Ovary (tissue), 9 donors: Measurements from ENCODE around the gene SLC25A38. TPM values are rescaled to one million over a fixed set of nuclear protein-coding genes. Genes with fewer than 3 reads are reported as not detected.

ENCODE experiments used
- DNase-seq, 5 donors: peaks; one replicate each; pipeline ENCODE4 v3.0.0-alpha.2; 2019 to 2020
- H3K27ac ChIP-seq, 2 donors: fragments of 200-600 bp; one replicate each; pipeline versions ENCODE4 v1.5.1 to v1.8.0; 2019 to 2022
- H3K27me3 ChIP-seq: fragments of 200-600 bp; one replicate; pipeline ENCODE4 v1.8.0; 2022
- H3K36me3 ChIP-seq: fragments of 200-600 bp; sonication (generic); one replicate; pipeline ENCODE4 v1.5.1; 2019
- H3K4me1 ChIP-seq: one replicate; pipeline ENCODE4 v1.8.1; 2013; ENCODE audit warnings: mild to moderate bottlenecking, moderate library complexity; ENCODE audit not compliant: insufficient read depth
- H3K4me3 ChIP-seq: fragments of 200-600 bp; sonication (generic); one replicate; pipeline ENCODE4 v1.5.1; 2017
- H3K9me3 ChIP-seq, 2 donors: fragments of 200-600 bp in 1 of 2; sonication (generic) in 1 of 2; one replicate each; pipeline versions ENCODE4 v1.5.1 to v1.8.1; 2013 to 2019; ENCODE audit warnings: mild to moderate bottlenecking in 1 of 2, moderate library complexity in 1 of 2
- CTCF ChIP-seq, 3 donors: fragments of 450-650 bp in 2 of 3; fragments of 200-600 bp in 1 of 3; IDR thresholded peaks; one replicate each; pipeline versions ENCODE4 v1.5.1 to v1.8.0; 2016 to 2022; ENCODE audit warnings: antibody characterized with exemption in 3 of 3, mild to moderate bottlenecking in 1 of 3
- EP300 ChIP-seq: sonication (generic); formaldehyde crosslinking; IDR thresholded peaks from one replicate; pipeline ENCODE4 v1.6.1; 2017; ENCODE audit warnings: antibody characterized with exemption
- POLR2A ChIP-seq: fragments of 450-650 bp; IDR thresholded peaks from one replicate; pipeline ENCODE4 v1.6.1; 2017; ENCODE audit warnings: antibody characterized with exemption, mild to moderate bottlenecking, moderate library complexity
- WGBS, 3 donors: extraction: QIAGEN DNeasy Blood & Tissue Kit in 1 of 3; methylation state at CpG; one replicate each; pipeline versions ENCODE4 v1.1.5 to v1.1.7; 2013 to 2017; 5-methylcytosine and 5-hydroxymethylcytosine counted together
- intact Hi-C, 4 donors: fragments of 100-400 bp; cut with DNase I; formaldehyde crosslinking; loops; one replicate each; pipeline versions ENCODE4 v1.11.0 to v1.15.1; 2022 to 2023
- polyA plus RNA-seq, 2 donors: library from polyadenylated mRNA; stranded (reverse); fragments of 200-250 nt in 1 of 2; fragments of 350-450 nt in 1 of 2; fragmentation: Illumina TruSeq in 1 of 2; extraction: RNeasy Lipid Tissue Mini Kit (QIAGEN cat#74804) in 1 of 2; gene quantifications; one replicate each; pipeline ENCODE4 v1.2.3, GENCODE V29; 2013 to 2014
- small RNA-seq: library from RNA; depleted of rRNA; stranded (forward); fragments of <200 nt; gene quantifications from one replicate; pipeline ENCODE3, GENCODE V24; 2016
- total RNA-seq, 7 donors: library from RNA; depleted of rRNA in 2 of 7; stranded (reverse); fragments of >200 nt in 2 of 7; fragmentation: NEBNext Ultra II Directional in 3 of 7; extraction: Animal tissue kit (Norgen Biotek cat#: 25700) in 3 of 7; gene quantifications; one replicate each; pipeline versions ENCODE4 v1.1.0 to v1.2.4, GENCODE V29; 2016 to 2023
- donor health status: DM: no; HTN: no; CAD: no; lungs with moderate emphysema.
- donor health status: DM: no; HTN: no; CAD: no.
- donor health status: Bipolar disorder and iron deficiency.
- donor health status: DM: yes; HTN: yes; CAD: no.
- donor health status: DM: no; HTN: no; CAD: no.
- donor health status: DM: yes; HTN: yes; CAD: no.

SLC25A38 gene
- total and polyA plus RNA-seq, 9 donors, result 28.8 to 70.5 (median 37.2) TPM

- no peaks in the 10 kb centered on the region for H3K9me3 ChIP-seq
- 83 to 93% (median 90%) methylated on average over 8 of the region's 8 CpGs for WGBS, 3 donors
- H3K27ac ChIP-seq, result no peak overlapping the region
- DNase-seq, result no peak
- no peak overlapping the region for H3K4me3 ChIP-seq
- intact Hi-C loops, result loop anchor here in 1 of 4 donors (10.0 kb wide), 1 partner anchor 734 kb away; no protein-coding TSS in a partner anchor
- H3K27me3 ChIP-seq, result no peaks in the 10 kb centered on the region
- H3K36me3 ChIP-seq, result no peaks in the 10 kb centered on the region
- TF ChIP-seq POLR2A, result no peak
- no peak for TF ChIP-seq EP300
- TF ChIP-seq CTCF (IDR thresholded peaks at IDR 0.05), result no peak
- no peaks in the 10 kb centered on the region for H3K4me1 ChIP-seq
These were observed 57.1 kb downstream of the SLC25A38 start for GRCh38 chr3:39440316-39440715.

- DNase-seq, result no peak
- intact Hi-C loops, result loop anchor here in 1 of 4 donors (10.0 kb wide), 1 partner anchor 731 kb away; no protein-coding TSS in a partner anchor
- 87 to 88% (median 87%) methylated on average over 4 of the region's 4 CpGs for WGBS, 3 donors
- Histone ChIP-seq H3K27me3 (no peaks in the 10 kb centered on the region), H3K36me3 (no peaks in the 10 kb centered on the region), H3K4me1 (no peaks in the 10 kb centered on the region), H3K27ac (no peak overlapping the region), H3K9me3 (no peaks in the 10 kb centered on the region), H3K4me3 (no peak overlapping the region)
- TF ChIP-seq EP300 (no peak), POLR2A (no peak), CTCF (IDR thresholded peaks at IDR 0.05) (no peak)
These were observed 60.4 kb downstream of the SLC25A38 start for GRCh38 chr3:39443530-39443929.

GRCh38 chr3:39445927-39446326, 62.8 kb downstream of the SLC25A38 start:
- H3K27me3 ChIP-seq, result no peaks in the 10 kb centered on the region
- TF ChIP-seq POLR2A, result no peak
- TF ChIP-seq CTCF (IDR thresholded peaks at IDR 0.05), result no peak
- no peak for TF ChIP-seq EP300
- WGBS, 3 donors, result 82 to 87% (median 84%) methylated on average over 2 of the region's 2 CpGs
- no peak for DNase-seq
- H3K9me3 ChIP-seq, result no peaks in the 10 kb centered on the region
- H3K36me3 ChIP-seq, result no peaks in the 10 kb centered on the region
- intact Hi-C loops, result loop anchor here in 1 of 4 donors (10.0 kb wide), 1 partner anchor 729 kb away; no protein-coding TSS in a partner anchor
- H3K4me3 ChIP-seq, result no peak overlapping the region
- no peak overlapping the region for H3K27ac ChIP-seq
- no peaks in the 10 kb centered on the region for H3K4me1 ChIP-seq

GRCh38 chr3:39446444-39446843, 63.3 kb downstream of the SLC25A38 start:
- TF ChIP-seq CTCF (IDR thresholded peaks at IDR 0.05) (no peak), EP300 (no peak), POLR2A (no peak)
- DNase-seq, result no peak
- H3K4me1 ChIP-seq, result no peaks in the 10 kb centered on the region
- no peak overlapping the region for H3K4me3 ChIP-seq
- WGBS, 3 donors, result 76 to 83% (median 78%) methylated on average over 2 of the region's 2 CpGs
- no peaks in the 10 kb centered on the region for H3K36me3 ChIP-seq
- intact Hi-C loops, result loop anchor here in 1 of 4 donors (10.0 kb wide), 1 partner anchor 728 kb away; no protein-coding TSS in a partner anchor
- H3K27ac ChIP-seq, result no peak overlapping the region
- H3K9me3 ChIP-seq, result no peaks in the 10 kb centered on the region
- no peaks in the 10 kb centered on the region for H3K27me3 ChIP-seq

Small RNAs within 50 kb of the gene (small RNA-seq; reads per million reads assigned to genes)
- gene SNORA6 (not detected), gene SNORA62 (not detected)

Other genes with a start within 250 kb of the SLC25A38 start
- gene CSRNP1, start 229.8 kb upstream of the SLC25A38 start, total RNA-seq, result 100 to 1,000 TPM in 2 of 7 donors, 10 to 100 TPM in 5; 22.4 to 118 (median 54.9) TPM
- gene CSRNP1, start 229.8 kb upstream of the SLC25A38 start, polyA plus RNA-seq, result 10 to 100 TPM in 1 of 2 donors, 1 to 10 TPM in 1; 6.5 to 24.7 TPM
- under 1 TPM in 2 of 7 donors, not detected in 5; 0.10 to 0.11 TPM for gene XIRP1, start 190.8 kb upstream of the SLC25A38 start, total RNA-seq
- gene XIRP1, start 190.8 kb upstream of the SLC25A38 start, polyA plus RNA-seq, result under 1 TPM; 0.04 to 0.13 TPM
- 1 to 10 TPM in 4 of 7 donors, under 1 TPM in 3; 0.12 to 5.5 (median 1.3) TPM for gene CX3CR1, start 103.3 kb upstream of the SLC25A38 start, total RNA-seq
- gene CX3CR1, start 103.3 kb upstream of the SLC25A38 start, polyA plus RNA-seq, result 1 to 10 TPM in 1 of 2 donors, under 1 TPM in 1; 0.29 to 8.4 TPM
- not detected for gene CCR8, start 53.7 kb upstream of the SLC25A38 start, total RNA-seq
- gene CCR8, start 53.7 kb upstream of the SLC25A38 start, polyA plus RNA-seq, result under 1 TPM in 1 of 2 donors, not detected in 1; 0.23 TPM
- gene RPSA, start 23.4 kb downstream of the SLC25A38 start, total RNA-seq, result 1,000 to 10,000 TPM; 1,337 to 2,779 (median 1,617) TPM
- 1,000 to 10,000 TPM; 1,695 to 2,321 TPM for gene RPSA, start 23.4 kb downstream of the SLC25A38 start, polyA plus RNA-seq
- under 1 TPM in 6 of 7 donors, not detected in 1; 0.07 to 0.72 (median 0.22) TPM for gene MOBP, start 84.3 kb downstream of the SLC25A38 start, total RNA-seq
- gene MOBP, start 84.3 kb downstream of the SLC25A38 start, polyA plus RNA-seq, result 1 to 10 TPM in 1 of 2 donors, under 1 TPM in 1; 0.68 to 1.0 TPM